Measurements from ENCODE around the gene MEN1. TPM values are rescaled to one million over a fixed set of nuclear protein-coding genes. Genes with fewer than 3 reads are reported as not detected.

MEN1 gene
- total RNA-seq, 2 donors from 2014 or later, result 21.1 to 45.5 TPM

DNA sequence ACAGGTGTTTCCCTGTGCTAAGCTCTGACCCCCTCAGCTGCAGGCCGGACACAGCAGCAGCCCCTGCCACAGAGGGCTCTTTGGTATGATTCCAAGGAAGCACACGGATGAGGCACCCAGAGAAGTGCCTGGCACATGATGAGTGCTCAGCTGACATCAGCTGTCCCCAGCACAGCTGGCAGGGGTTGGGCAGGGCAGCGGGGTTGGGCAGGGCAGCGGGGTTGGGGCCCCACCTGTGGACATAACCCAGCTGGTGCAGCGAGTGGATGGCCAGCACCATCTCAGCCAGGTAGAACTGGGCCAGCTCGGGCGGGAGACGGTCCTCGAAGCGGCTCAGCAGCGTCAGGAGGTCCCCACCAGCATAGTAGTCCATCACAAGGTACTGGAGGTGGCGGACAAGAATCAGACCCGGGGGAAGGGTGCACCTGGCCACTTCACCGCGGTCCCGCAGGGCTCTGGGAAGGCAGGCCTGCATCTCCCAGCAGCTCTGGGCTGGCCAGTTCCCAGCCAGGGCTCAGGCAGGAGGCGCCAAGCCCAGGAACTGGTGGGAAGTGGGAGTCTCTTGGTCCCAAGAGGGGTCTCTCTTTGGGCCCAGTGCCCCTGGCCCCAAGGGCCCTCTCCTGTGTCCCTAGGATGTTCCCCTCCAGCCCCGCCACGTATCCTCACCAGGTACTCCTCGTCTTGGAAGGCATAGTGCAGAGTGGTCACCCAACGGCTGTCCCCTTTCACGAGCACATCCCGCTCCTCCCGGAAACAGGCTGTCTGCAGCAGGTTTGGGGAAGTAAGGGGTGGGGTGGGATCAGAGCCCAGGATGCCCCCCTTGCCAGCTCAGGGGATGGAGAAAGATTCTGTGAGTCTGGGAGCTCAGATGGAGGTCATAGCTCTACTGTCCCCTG, 29.8 kb upstream of the MEN1 start:
- no peaks in the 10 kb centered on the region for H3K9me3 ChIP-seq
- no peak for DNase-seq
- TF ChIP-seq, protein P1, sequence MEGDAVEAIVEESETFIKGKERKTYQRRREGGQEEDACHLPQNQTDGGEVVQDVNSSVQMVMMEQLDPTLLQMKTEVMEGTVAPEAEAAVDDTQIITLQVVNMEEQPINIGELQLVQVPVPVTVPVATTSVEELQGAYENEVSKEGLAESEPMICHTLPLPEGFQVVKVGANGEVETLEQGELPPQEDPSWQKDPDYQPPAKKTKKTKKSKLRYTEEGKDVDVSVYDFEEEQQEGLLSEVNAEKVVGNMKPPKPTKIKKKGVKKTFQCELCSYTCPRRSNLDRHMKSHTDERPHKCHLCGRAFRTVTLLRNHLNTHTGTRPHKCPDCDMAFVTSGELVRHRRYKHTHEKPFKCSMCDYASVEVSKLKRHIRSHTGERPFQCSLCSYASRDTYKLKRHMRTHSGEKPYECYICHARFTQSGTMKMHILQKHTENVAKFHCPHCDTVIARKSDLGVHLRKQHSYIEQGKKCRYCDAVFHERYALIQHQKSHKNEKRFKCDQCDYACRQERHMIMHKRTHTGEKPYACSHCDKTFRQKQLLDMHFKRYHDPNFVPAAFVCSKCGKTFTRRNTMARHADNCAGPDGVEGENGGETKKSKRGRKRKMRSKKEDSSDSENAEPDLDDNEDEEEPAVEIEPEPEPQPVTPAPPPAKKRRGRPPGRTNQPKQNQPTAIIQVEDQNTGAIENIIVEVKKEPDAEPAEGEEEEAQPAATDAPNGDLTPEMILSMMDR (IDR thresholded peaks at IDR 0.05), result no peak
- H3K36me3 ChIP-seq, result no peaks in the 10 kb centered on the region
- no peaks in the 10 kb centered on the region for H3K27me3 ChIP-seq
- no peak overlapping the region for H3K4me3 ChIP-seq
- intact Hi-C loops (cut with DNase I), result loop anchor here (5.0 to 10.0 kb wide), 2 partner anchors 53 to 245 kb away; partner anchors contain the start of genes CDCA5 and ZFPL1
- H3K27ac ChIP-seq, result no peak overlapping the region
- no peaks in the 10 kb centered on the region for H3K4me1 ChIP-seq
- H3K9ac ChIP-seq (ENCODE audit: low read depth in 2 of 2, low read length in 2 of 2), result no peak overlapping the region

DNA sequence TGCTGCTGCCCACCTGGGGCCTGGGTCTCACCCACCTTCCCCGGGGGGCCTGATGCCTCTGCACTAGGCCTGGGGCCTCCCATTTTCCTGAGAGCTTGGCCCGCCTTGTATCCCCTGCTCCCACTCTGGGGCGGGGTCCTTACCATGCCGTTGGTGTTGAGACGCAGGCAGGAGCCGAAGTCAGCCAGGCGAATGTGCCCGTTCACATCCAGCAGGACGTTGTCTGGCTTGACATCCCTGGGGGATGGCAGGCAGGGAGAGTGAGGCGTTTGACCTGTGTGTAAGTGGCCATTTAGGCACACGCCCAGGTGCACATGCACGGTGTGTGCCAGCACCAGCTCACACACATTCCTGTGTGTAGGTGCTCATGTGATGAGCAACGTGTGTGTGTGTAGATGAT, 29.0 kb upstream of the MEN1 start:
- TF ChIP-seq, protein P1 (IDR thresholded peaks at IDR 0.05), result no peak
- Histone ChIP-seq H3K36me3 (peaks cover 2% of the 10 kb centered on the region), H3K27me3 (no peaks in the 10 kb centered on the region), H3K27ac (no peak overlapping the region), H3K4me3 (no peak overlapping the region), H3K9ac (ENCODE audit: low read depth in 2 of 2, low read length in 2 of 2) (no peak overlapping the region), H3K9me3 (no peaks in the 10 kb centered on the region), H3K4me1 (no peaks in the 10 kb centered on the region)
- DNase-seq, result no peak
- intact Hi-C loops (cut with DNase I), result no loop called here

DNA sequence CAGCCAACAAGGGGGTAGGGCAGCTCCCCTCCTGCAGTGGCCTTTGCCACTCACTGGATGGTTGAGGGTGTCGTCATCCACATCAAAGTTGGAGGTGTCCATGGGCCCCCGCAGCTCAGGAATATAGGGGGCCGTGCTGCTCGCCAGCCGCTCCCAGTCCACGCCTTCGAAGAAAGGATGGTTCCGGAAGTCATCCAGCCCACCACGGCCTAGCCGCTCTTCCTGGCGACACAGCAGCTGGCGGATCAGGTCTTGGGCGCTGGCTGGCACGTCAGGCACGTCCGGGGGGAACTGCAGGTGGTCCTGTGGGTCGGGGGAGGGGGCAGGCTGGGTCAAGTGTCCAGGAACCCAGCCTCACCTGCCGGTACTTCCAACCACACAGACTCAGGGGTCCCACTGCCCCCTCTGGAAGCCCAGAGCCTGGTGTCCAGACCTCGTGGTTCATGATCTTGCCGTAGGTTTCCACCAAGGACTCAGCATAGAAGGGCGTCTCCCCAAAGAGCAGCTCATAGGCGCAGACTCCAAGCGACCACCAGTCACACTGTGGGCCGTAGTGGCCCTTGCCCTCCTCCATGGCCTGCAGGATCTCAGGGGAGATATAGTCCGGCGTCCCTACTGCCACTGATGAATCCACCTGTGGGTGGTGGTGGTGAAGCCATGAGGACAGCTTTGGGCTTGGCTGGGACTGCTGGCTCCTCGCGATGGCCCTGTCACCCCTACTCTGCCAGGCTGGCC, 28.4 kb upstream of the MEN1 start:
- no peak overlapping the region for H3K27ac ChIP-seq
- TF ChIP-seq, protein P1 (IDR thresholded peaks at IDR 0.05), result no peak
- no peaks in the 10 kb centered on the region for H3K9me3 ChIP-seq
- intact Hi-C loops (cut with DNase I), result no loop called here
- H3K4me3 ChIP-seq, result no peak overlapping the region
- peaks cover 4% of the 10 kb centered on the region for H3K36me3 ChIP-seq
- no peaks in the 10 kb centered on the region for H3K4me1 ChIP-seq
- no peak for DNase-seq
- H3K9ac ChIP-seq (ENCODE audit: low read depth in 2 of 2, low read length in 2 of 2), result no peak overlapping the region
- H3K27me3 ChIP-seq, result no peaks in the 10 kb centered on the region

DNA sequence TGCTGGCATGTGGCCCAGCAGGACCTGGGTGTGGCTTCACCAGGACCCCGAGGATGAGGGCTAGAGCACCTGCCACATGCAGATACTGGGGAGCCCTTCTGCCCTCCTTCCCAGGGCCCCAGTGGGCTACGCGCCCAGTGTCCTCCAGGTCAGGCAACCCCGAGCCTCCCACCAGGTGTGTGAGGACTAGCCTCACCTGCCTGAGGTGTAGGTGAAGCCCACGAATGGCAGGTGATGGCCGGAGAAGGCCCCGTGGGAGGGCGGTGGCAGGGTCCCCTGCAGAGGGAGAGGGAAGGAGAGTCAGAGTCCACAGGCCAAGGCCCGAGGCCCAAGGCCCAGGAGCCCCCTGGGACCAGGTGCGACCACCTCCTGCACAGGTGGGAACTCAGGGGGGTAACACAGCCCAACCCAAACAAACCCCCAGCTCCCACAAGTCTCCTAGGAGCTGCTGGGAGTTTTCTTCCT, 27.6 kb upstream of the MEN1 start:
- no peaks in the 10 kb centered on the region for H3K4me1 ChIP-seq
- no peak overlapping the region for H3K27ac ChIP-seq
- no peaks in the 10 kb centered on the region for H3K27me3 ChIP-seq
- H3K4me3 ChIP-seq, result no peak overlapping the region
- H3K9me3 ChIP-seq, result no peaks in the 10 kb centered on the region
- no peak overlapping the region for H3K9ac ChIP-seq (ENCODE audit: low read depth in 2 of 2, low read length in 2 of 2)
- no peak for DNase-seq
- peaks cover 4% of the 10 kb centered on the region for H3K36me3 ChIP-seq
- TF ChIP-seq, protein P1 (IDR thresholded peaks at IDR 0.05), result no peak
- intact Hi-C loops (cut with DNase I), result no loop called here

DNA sequence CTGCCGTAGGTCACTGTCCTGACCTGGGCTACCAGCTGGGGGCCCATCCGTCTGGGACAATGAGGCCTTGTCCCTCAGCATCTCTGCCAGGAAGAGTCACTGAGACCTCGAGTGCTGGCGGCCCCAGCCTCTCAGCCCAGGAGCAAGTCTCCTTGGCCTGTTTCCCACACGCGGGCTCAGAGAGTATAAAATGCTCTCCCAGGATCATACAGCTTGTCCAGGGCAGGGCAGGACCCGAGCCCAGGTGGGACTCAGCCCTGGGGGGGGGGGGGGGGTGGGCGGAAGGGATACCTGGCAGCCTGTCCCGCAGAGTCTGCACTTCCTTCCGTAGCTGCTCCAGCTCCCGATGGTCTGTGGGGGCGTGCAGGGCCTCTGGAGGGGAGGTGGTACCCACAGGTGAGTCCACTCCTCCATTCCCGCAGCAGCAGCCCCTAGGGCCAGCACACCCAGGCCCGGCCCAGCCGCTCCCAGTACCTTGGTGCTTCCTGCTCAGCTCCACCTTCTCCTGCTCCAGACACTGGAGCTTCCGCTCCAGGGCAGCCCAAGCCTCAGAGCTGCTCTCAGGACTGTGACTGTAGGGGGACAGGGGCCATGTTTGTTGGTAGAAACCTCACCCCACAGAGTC, 26.2 kb upstream of the MEN1 start:
- no peaks in the 10 kb centered on the region for H3K27me3 ChIP-seq
- H3K4me3 ChIP-seq, result no peak overlapping the region
- intact Hi-C loops (cut with DNase I), result no loop called here
- no peak overlapping the region for H3K27ac ChIP-seq
- TF ChIP-seq, protein P1 (IDR thresholded peaks at IDR 0.05), result no peak
- no peaks in the 10 kb centered on the region for H3K9me3 ChIP-seq
- DNase-seq, result no peak
- no peak overlapping the region for H3K9ac ChIP-seq (ENCODE audit: low read depth in 2 of 2, low read length in 2 of 2)
- H3K36me3 ChIP-seq, result peaks cover 4% of the 10 kb centered on the region
- H3K4me1 ChIP-seq, result no peaks in the 10 kb centered on the region

All from colonic mucosa (tissue), 4 donors.